ENCODE data around the gene SAMD4A.

DNA sequence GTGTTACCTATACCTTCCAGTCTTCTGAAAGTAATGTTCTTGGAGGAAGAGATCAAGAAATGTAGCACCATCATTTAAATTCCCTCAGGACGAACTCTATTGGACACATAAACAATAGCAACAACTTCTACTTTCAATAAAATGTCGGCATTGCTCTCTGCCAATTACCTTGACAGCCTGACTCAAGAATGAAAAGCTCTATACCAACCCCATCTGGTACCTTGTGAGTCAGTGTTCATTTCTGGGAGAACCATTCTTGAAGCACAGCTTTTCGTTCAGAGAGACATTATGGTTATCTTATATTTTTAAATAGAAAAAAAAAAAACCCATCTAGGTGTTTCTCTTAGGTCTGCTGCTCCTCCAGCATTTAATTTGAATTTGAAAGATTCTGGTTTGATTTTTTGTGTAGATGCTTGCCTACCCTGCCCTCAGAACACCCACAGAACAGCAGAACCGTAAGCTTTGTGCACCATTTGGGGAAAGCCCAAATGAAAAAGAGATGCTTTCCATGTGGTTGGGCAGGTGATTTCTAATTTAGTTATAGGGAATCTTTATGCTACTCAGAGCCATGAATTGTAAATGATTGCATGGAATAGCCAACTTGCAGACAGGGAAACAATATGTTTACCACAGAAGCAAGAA, 156.0 kb downstream of the SAMD4A start:
- TF ChIP-seq SPI1 (IDR thresholded peaks at IDR 0.05; ENCODE audit: low read depth, low read length) (no peak), POLR2A (IDR thresholded peaks at IDR 0.05; ENCODE audit: low read depth, low read length) (no peak)

Data from GM12891 (cell line).